HEK293 (cell line): ENCODE measurements around the gene SLC2A8.
A peak's percentile ranks its signal among the peaks of the same experiment; 100 is the strongest.

Source experiments
- BCL11A ChIP-seq: fragments of 450-650 bp; formaldehyde crosslinking; IDR thresholded peaks from 2 replicates; pipeline ENCODE4 v1.5.1; 2016; ENCODE audit warnings: low read depth, missing biosample characterization, missing genetic modification characterization
- CTCF ChIP-seq: fragments of 450-650 bp; formaldehyde crosslinking; IDR thresholded peaks from 2 replicates; pipeline ENCODE4 v1.5.1; 2016; ENCODE audit warnings: missing biosample characterization, missing genetic modification characterization
- GFI1B ChIP-seq: fragments of 450-650 bp; formaldehyde crosslinking; IDR thresholded peaks from 2 replicates; pipeline ENCODE4 v1.5.1; 2016; ENCODE audit warnings: missing biosample characterization, missing genetic modification characterization
- KLF8 ChIP-seq: fragments of 450-650 bp; formaldehyde crosslinking; IDR thresholded peaks from 2 replicates; pipeline ENCODE4 v1.5.1; 2016; ENCODE audit warnings: missing biosample characterization, missing genetic modification characterization
- PRDM4 ChIP-seq: fragments of 450-650 bp; formaldehyde crosslinking; IDR thresholded peaks from 2 replicates; pipeline ENCODE4 v1.5.1; 2017; ENCODE audit warnings: missing biosample characterization, missing genetic modification characterization
- TRIM28 ChIP-seq: IDR thresholded peaks from 2 replicates; pipeline ENCODE4 v1.6.1; 2011; ENCODE audit warnings: low read length, control low read depth, borderline replicate concordance
- YY2 ChIP-seq: fragments of 450-650 bp; formaldehyde crosslinking; IDR thresholded peaks from 2 replicates; pipeline ENCODE4 v1.5.1; 2016; ENCODE audit warnings: missing biosample characterization, missing genetic modification characterization
- ZBTB21 ChIP-seq: fragments of 450-650 bp; formaldehyde crosslinking; IDR thresholded peaks from 2 replicates; pipeline ENCODE4 v1.5.1; 2017; ENCODE audit warnings: missing biosample characterization, missing genetic modification characterization
- ZBTB26 ChIP-seq: fragments of 450-650 bp; formaldehyde crosslinking; optimal IDR thresholded peaks from 2 replicates; pipeline ENCODE3; 2016; ENCODE audit warnings: missing biosample characterization, mild to moderate bottlenecking, missing genetic modification characterization
- ZBTB48 ChIP-seq: fragments of 450-650 bp; formaldehyde crosslinking; IDR thresholded peaks from 2 replicates; pipeline ENCODE4 v1.5.1; 2016; ENCODE audit warnings: missing biosample characterization, missing genetic modification characterization
- ZBTB6 ChIP-seq: fragments of 450-650 bp; formaldehyde crosslinking; IDR thresholded peaks from 2 replicates; pipeline ENCODE4 v1.5.1; 2017; ENCODE audit warnings: missing biosample characterization, missing genetic modification characterization
- ZNF112 ChIP-seq: fragments of 450-650 bp; formaldehyde crosslinking; IDR thresholded peaks from 2 replicates; pipeline ENCODE4 v1.5.0; 2017; ENCODE audit warnings: missing biosample characterization, missing genetic modification characterization
- ZNF121 ChIP-seq: fragments of 450-650 bp; formaldehyde crosslinking; IDR thresholded peaks from 2 replicates; pipeline ENCODE4 v1.5.1; 2016; ENCODE audit warnings: missing biosample characterization, missing genetic modification characterization
- ZNF155 ChIP-seq: fragments of 450-650 bp; formaldehyde crosslinking; IDR thresholded peaks from 2 replicates; pipeline ENCODE4 v1.5.1; 2016; ENCODE audit warnings: missing biosample characterization, missing genetic modification characterization
- ZNF169 ChIP-seq: fragments of 450-650 bp; formaldehyde crosslinking; IDR thresholded peaks from 2 replicates; pipeline ENCODE4 v1.5.1; 2016; ENCODE audit warnings: missing biosample characterization, missing genetic modification characterization
- ZNF23 ChIP-seq: fragments of 450-650 bp; formaldehyde crosslinking; IDR thresholded peaks from 2 replicates; pipeline ENCODE4 v1.5.1; 2016; ENCODE audit warnings: missing biosample characterization, missing genetic modification characterization, borderline replicate concordance
- ZNF24 ChIP-seq: fragments of 450-650 bp; formaldehyde crosslinking; IDR thresholded peaks from 2 replicates; pipeline ENCODE4 v1.5.1; 2016; ENCODE audit warnings: missing biosample characterization, missing genetic modification characterization
- ZNF280C ChIP-seq: fragments of 450-650 bp; formaldehyde crosslinking; IDR thresholded peaks from 2 replicates; pipeline ENCODE4 v1.5.1; 2016; ENCODE audit warnings: missing biosample characterization, missing genetic modification characterization
- ZNF302 ChIP-seq: fragments of 450-650 bp; formaldehyde crosslinking; IDR thresholded peaks from 2 replicates; pipeline ENCODE4 v1.5.1; 2016; ENCODE audit warnings: missing biosample characterization, missing genetic modification characterization, low read depth
- ZNF324 ChIP-seq: fragments of 450-650 bp; formaldehyde crosslinking; IDR thresholded peaks from 2 replicates; pipeline ENCODE4 v1.5.1; 2016; ENCODE audit warnings: missing biosample characterization, missing genetic modification characterization
- ZNF335 ChIP-seq: fragments of 450-650 bp; formaldehyde crosslinking; conservative IDR thresholded peaks from 2 replicates; pipeline ENCODE4 v1.5.1; 2016; ENCODE audit warnings: missing biosample characterization, missing genetic modification characterization
- ZNF391 ChIP-seq: fragments of 450-650 bp; formaldehyde crosslinking; IDR thresholded peaks from 2 replicates; pipeline ENCODE4 v1.5.1; 2016; ENCODE audit warnings: low read depth, missing biosample characterization, missing genetic modification characterization, borderline replicate concordance
- ZNF404 ChIP-seq: fragments of 450-650 bp; formaldehyde crosslinking; IDR thresholded peaks from 2 replicates; pipeline ENCODE4 v1.5.1; 2017; ENCODE audit warnings: missing biosample characterization, missing genetic modification characterization
- ZNF423 ChIP-seq: fragments of 450-650 bp; formaldehyde crosslinking; IDR thresholded peaks from 2 replicates; pipeline ENCODE4 v1.5.1; 2016; ENCODE audit warnings: missing biosample characterization, missing genetic modification characterization
- ZNF510 ChIP-seq: fragments of 450-650 bp; formaldehyde crosslinking; IDR thresholded peaks from 2 replicates; pipeline ENCODE4 v1.5.1; 2018; ENCODE audit warnings: mild to moderate bottlenecking, missing genetic modification characterization, missing biosample characterization; ENCODE audit not compliant: insufficient replicate concordance
- ZNF521 ChIP-seq: fragments of 450-650 bp; formaldehyde crosslinking; IDR thresholded peaks from 2 replicates; pipeline ENCODE4 v1.5.1; 2017; ENCODE audit warnings: missing biosample characterization, mild to moderate bottlenecking, missing genetic modification characterization
- ZNF558 ChIP-seq: fragments of 450-650 bp; formaldehyde crosslinking; IDR thresholded peaks from 2 replicates; pipeline ENCODE4 v1.5.1; 2016; ENCODE audit warnings: missing biosample characterization, missing genetic modification characterization
- ZNF561 ChIP-seq: fragments of 450-650 bp; IDR thresholded peaks from 2 replicates; pipeline ENCODE4 v1.5.1; 2018; ENCODE audit warnings: missing biosample characterization, missing genetic modification characterization, borderline replicate concordance
- ZNF677 ChIP-seq: fragments of 450-650 bp; IDR thresholded peaks from 2 replicates; pipeline ENCODE4 v1.5.0; 2018; ENCODE audit warnings: missing biosample characterization, mild to moderate bottlenecking, missing genetic modification characterization, moderate library complexity
- ZNF830 ChIP-seq: fragments of 450-650 bp; IDR thresholded peaks from 2 replicates; pipeline ENCODE4 v1.5.0; 2018; ENCODE audit warnings: missing biosample characterization, missing genetic modification characterization, low read depth, mild to moderate bottlenecking, moderate library complexity
- ZNF837 ChIP-seq: fragments of 450-650 bp; formaldehyde crosslinking; IDR thresholded peaks from 2 replicates; pipeline ENCODE4 v1.5.1; 2016; ENCODE audit warnings: missing biosample characterization, missing genetic modification characterization
- ZSCAN30 ChIP-seq: fragments of 450-650 bp; IDR thresholded peaks from 2 replicates; pipeline ENCODE4 v1.5.1; 2018; ENCODE audit warnings: missing biosample characterization, mild to moderate bottlenecking, missing genetic modification characterization, moderate library complexity

SLC2A8 gene

GRCh38 chr9:127450830-127451607, 54.0 kb downstream of the SLC2A8 start, which contains the start of the genes LRSAM1 and RPL12 (continued):
- TF ChIP-seq ZNF830 (tag by site-specific recombination) = no peak
- TF ChIP-seq ZNF169 (tag by site-specific recombination) = no peak
- TF ChIP-seq ZNF391 = peak; percentile 85
- TF ChIP-seq BCL11A (tag by site-specific recombination) = no peak
- TF ChIP-seq ZNF404 (tag by site-specific recombination) = no peak
- TF ChIP-seq ZNF558 (tag by site-specific recombination) = no peak
- TF ChIP-seq ZNF423 (tag by site-specific recombination) = no peak
- no peak for TF ChIP-seq ZNF510 (tag by site-specific recombination)
- TF ChIP-seq ZNF280C (tag by site-specific recombination) = no peak
- no peak for TF ChIP-seq ZNF112
- TF ChIP-seq ZNF155 = no peak
- no peak for TF ChIP-seq ZNF677 (tag by site-specific recombination)
- TF ChIP-seq ZNF324 (tag by site-specific recombination) = peak; percentile 75
- TF ChIP-seq ZBTB48 (tag by site-specific recombination) = no peak
- no peak for TF ChIP-seq TRIM28
- TF ChIP-seq ZNF521 (tag by site-specific recombination) = no peak
- no peak for TF ChIP-seq ZNF335 (tag by site-specific recombination)
- TF ChIP-seq KLF8 = peak; percentile 92
- peak; percentile 72 for TF ChIP-seq ZBTB6 (tag by site-specific recombination)
- TF ChIP-seq PRDM4 = peak; percentile 34; the same call in 1 of the 2 replicates
- TF ChIP-seq CTCF (tag by site-specific recombination) = no peak
- no peak for TF ChIP-seq ZNF837 (tag by site-specific recombination)
- peak; percentile 70; the same call in 1 of the 2 replicates for TF ChIP-seq ZNF561 (tag by site-specific recombination)
- no peak for TF ChIP-seq ZNF23 (tag by site-specific recombination)
- peak; percentile 45 for TF ChIP-seq ZBTB26 (tag by site-specific recombination)
- peak; percentile 78; the same call in 1 of the 2 replicates for TF ChIP-seq ZSCAN30 (tag by site-specific recombination)
- peak; percentile 82 for TF ChIP-seq YY2 (tag by site-specific recombination)
- TF ChIP-seq ZNF302 (tag by site-specific recombination) = no peak
- no peak for TF ChIP-seq GFI1B
- peak; percentile 47; the same call in 1 of the 2 replicates for TF ChIP-seq ZBTB21 (tag by site-specific recombination)
- peak; percentile 72; the same call in 1 of the 2 replicates for TF ChIP-seq ZNF24 (tag by site-specific recombination)
- TF ChIP-seq ZNF121 (tag by site-specific recombination) = peak; percentile 42; the same call in 1 of the 2 replicates
